K562 (cell line): ENCODE measurements around the gene INPP5K. TPM values are rescaled to one million over a fixed set of nuclear protein-coding genes. Genes with fewer than 3 reads are reported as not detected.
A peak's percentile ranks its signal among the peaks of the same experiment; 100 is the strongest.

Experiments used
- ATAC-seq: fragments of 200-7000 bp; cut with Tn5 transposase; 3 replicates; pipeline ENCODE4 v1.9.1; 2020; ENCODE audit warnings: moderate library complexity
- BruUV-seq: library from RNA; stranded (reverse); fragments of 400-500 nt; replicated peaks from 2 replicates; lab custom pipeline; 2021; lab: Mats Ljungman, UMichigan
- CTCF ChIA-PET: fragments of 300-600 bp; formaldehyde crosslinking; extraction: SDS; loops from one replicate; lab custom pipeline; 2021; ENCODE audit warnings: low intra/inter-chr PET ratio; lab: Yijun Ruan, JAX
- POLR2A ChIA-PET: fragments of 300-600, 350-650 bp; sonication (Branson Sonifier 250); formaldehyde crosslinking; extraction: SDS; loops from one replicate; lab custom pipeline; 2021; ENCODE audit warnings: antibody characterized with exemption, inconsistent platforms; lab: Yijun Ruan, JAX
- DNase-seq, 4 experiments: peaks; one replicate each; pipeline versions ENCODE4 v3.0.0 to v3.0.0-alpha.2; 2011 to 2018; ENCODE audit warnings: low spot score in 3 of 4, mixed read lengths in 3 of 4; ENCODE audit errors: extremely low read depth in 1 of 4
- FAIRE-seq: peaks from 2 replicates; lab custom pipeline; 2011; peaks lifted over from hg19 to GRCh38; lab: Jason Lieb, UNC
- H2AFZ ChIP-seq: 2 replicates; pipeline ENCODE4 v1.6.0; 2011; ENCODE audit warnings: low read depth, low read length, control low read depth, inconsistent platforms
- H3K27ac ChIP-seq: fragments of 200-600 bp; 3 replicates; pipeline ENCODE4 v1.8.0; 2011; ENCODE audit warnings: low read depth, mild to moderate bottlenecking, control low read depth, inconsistent platforms, low read length, moderate library complexity, mixed read lengths; ENCODE audit errors: extremely low read depth
- H3K27me3 ChIP-seq, 2 experiments: fragments of 300-600 bp in 1 of 2; 2 replicates in 1 of 2; 3 replicates in 1 of 2; pipeline versions ENCODE4 v1.6.0 to v1.8.0; 2011; ENCODE audit warnings: inconsistent platforms in 2 of 2, low read length in 2 of 2, mild to moderate bottlenecking in 1 of 2, mixed read lengths in 1 of 2, moderate library complexity in 1 of 2; ENCODE audit not compliant: control insufficient read depth in 2 of 2, insufficient read depth in 2 of 2
- H3K36me3 ChIP-seq: fragments of 300-600 bp; 3 replicates; pipeline ENCODE4 v1.8.0; 2011; ENCODE audit warnings: mild to moderate bottlenecking, low read length, inconsistent platforms; ENCODE audit not compliant: control insufficient read depth, insufficient read depth
- H3K4me1 ChIP-seq, 2 experiments: fragments of 200-600 bp in 1 of 2; replicated peaks in 1 of 2; 2 replicates in 1 of 2; 3 replicates in 1 of 2; pipeline versions ENCODE4 v1.5.1 to v1.8.0; 2011; ENCODE audit warnings: inconsistent platforms in 2 of 2, low read length in 2 of 2, mild to moderate bottlenecking in 1 of 2, mixed read lengths in 1 of 2, moderate library complexity in 1 of 2; ENCODE audit not compliant: control insufficient read depth in 2 of 2, insufficient read depth in 2 of 2
- H3K4me2 ChIP-seq: 2 replicates; pipeline ENCODE4 v1.6.1; 2011; ENCODE audit warnings: low read length, control low read depth, inconsistent platforms, mixed read lengths; ENCODE audit not compliant: insufficient read depth
- H3K4me3 ChIP-seq: fragments of 200-600 bp; sonication (generic), shearing (Covaris generic); 2 replicates; pipeline ENCODE4 v1.5.1; 2016; ENCODE audit warnings: control low read depth, inconsistent platforms
- H3K79me2 ChIP-seq: fragments of 200-600 bp; 3 replicates; pipeline ENCODE4 v1.8.0; 2011; ENCODE audit warnings: low read length, inconsistent platforms; ENCODE audit not compliant: control insufficient read depth, insufficient read depth
- H3K9ac ChIP-seq, 2 experiments: 2 replicates each; pipeline versions ENCODE4 v1.6.0 to v1.6.1; 2011; ENCODE audit warnings: low read depth in 2 of 2, low read length in 2 of 2, control low read depth in 1 of 2, inconsistent platforms in 1 of 2, mild to moderate bottlenecking in 1 of 2, mixed read lengths in 1 of 2; ENCODE audit not compliant: insufficient read depth in 1 of 2
- H3K9me1 ChIP-seq: one replicate; pipeline ENCODE4 v1.6.0; 2011; ENCODE audit warnings: inconsistent platforms, mild to moderate bottlenecking, low read length, moderate library complexity; ENCODE audit not compliant: control insufficient read depth, insufficient read depth
- H3K9me3 ChIP-seq: replicated peaks from 2 replicates; pipeline ENCODE4 v1.5.1; 2011; ENCODE audit warnings: low read depth, low read length, inconsistent platforms; ENCODE audit not compliant: control insufficient read depth, insufficient read depth
- H4K20me1 ChIP-seq: replicated peaks from 2 replicates; pipeline ENCODE4 v1.6.1; 2011; ENCODE audit warnings: low read length, inconsistent platforms, mixed read lengths; ENCODE audit not compliant: control insufficient read depth, insufficient read depth
- ARID3B ChIP-seq: fragments of 250-450 bp; sonication (Bioruptor Pico); IDR thresholded peaks from 2 replicates; pipeline ENCODE4 v1.4.0; 2020; ENCODE audit warnings: borderline replicate concordance
- BHLHE40 ChIP-seq: IDR thresholded peaks from 2 replicates; pipeline ENCODE4 v1.6.1; 2011; ENCODE audit warnings: low read length, improper control_type of control experiment
- C11orf30 ChIP-seq: fragments of 450-650 bp; IDR thresholded peaks from 2 replicates; pipeline ENCODE4 v1.6.1; 2016; ENCODE audit warnings: low read depth, mild to moderate bottlenecking
- CREB5 ChIP-seq: fragments of 250-450 bp; sonication (Bioruptor Pico); IDR thresholded peaks from 2 replicates; pipeline ENCODE4 v1.5.0; 2020; ENCODE audit warnings: mild to moderate bottlenecking
- E2F8 ChIP-seq: fragments of 450-650 bp; IDR thresholded peaks from 2 replicates; pipeline ENCODE4 v1.7.1; 2018; ENCODE audit warnings: mild to moderate bottlenecking, low read depth; ENCODE audit not compliant: partially characterized antibody
- FOXP1 ChIP-seq: sonication (generic); formaldehyde crosslinking; IDR thresholded peaks from 2 replicates; pipeline ENCODE4 v1.8.0; 2022; ENCODE audit warnings: mild to moderate bottlenecking, missing genetic modification reagents
- HOMEZ ChIP-seq: fragments of 250-450 bp; sonication (Bioruptor Pico); IDR thresholded peaks from 2 replicates; pipeline ENCODE4 v1.4.0; 2020; ENCODE audit warnings: mild to moderate bottlenecking, moderate library complexity
- KLF10 ChIP-seq: fragments of 250-450 bp; sonication (Bioruptor Pico); IDR thresholded peaks from 2 replicates; pipeline ENCODE4 v1.6.1; 2021; ENCODE audit warnings: matching md5 sums
- POLR3G ChIP-seq: IDR thresholded peaks from 2 replicates; pipeline ENCODE4 v1.6.1; 2011; ENCODE audit not compliant: insufficient read length, insufficient replicate concordance; ENCODE audit errors: extremely low read depth
- POU5F1 ChIP-seq: fragments of 150-350 bp; IDR thresholded peaks from 2 replicates; pipeline ENCODE4 v1.6.1; 2014; ENCODE audit warnings: borderline replicate concordance, low read length, low read depth, mild to moderate bottlenecking; ENCODE audit not compliant: partially characterized antibody
- PTBP1 ChIP-seq: fragments of 200-400 bp; formaldehyde crosslinking; IDR thresholded peaks from 2 replicates; pipeline ENCODE4 v1.6.1; 2017; ENCODE audit warnings: low read depth, low read length
- RB1 ChIP-seq: fragments of 450-650 bp; IDR thresholded peaks from 2 replicates; pipeline ENCODE4 v1.6.1; 2017; ENCODE audit warnings: low read depth, mild to moderate bottlenecking
- RBM15 ChIP-seq: fragments of 200-400 bp; formaldehyde crosslinking; IDR thresholded peaks from 2 replicates; pipeline ENCODE4 v1.6.1; 2018; ENCODE audit warnings: mild to moderate bottlenecking, low read length, moderate library complexity; ENCODE audit not compliant: insufficient read depth
- SRF ChIP-seq, 2 experiments: fragments of 250-450, 450-650 bp in 1 of 2; sonication (Bioruptor Pico) in 1 of 2; sonication (generic) in 1 of 2; formaldehyde crosslinking; IDR thresholded peaks; 2 replicates each; pipeline versions ENCODE4 v1.5.0 to v1.5.1; 2020 to 2022; ENCODE audit warnings: mild to moderate bottlenecking in 1 of 2, missing genetic modification reagents in 1 of 2
- ZZZ3 ChIP-seq: fragments of 450-650 bp; IDR thresholded peaks from 2 replicates; pipeline ENCODE4 v1.6.1; 2016; ENCODE audit warnings: antibody characterized with exemption, mild to moderate bottlenecking, moderate library complexity
- WGBS: fragments of 100-300 bp; shearing (Covaris generic); methylation state at CpG from one replicate; pipeline ENCODE4 v1.1.6; 2016; ENCODE audit warnings: low coverage, mixed read lengths; ENCODE audit not compliant: insufficient coverage; ENCODE audit errors: missing lambda C conversion rate; 5-methylcytosine and 5-hydroxymethylcytosine counted together
- in situ Hi-C: fragments of 300-500 bp; cut with MboI; formaldehyde crosslinking; loops from 4 replicates; pipeline ENCODE4 v1.15.0; 2018; ENCODE audit warnings: inconsistent platforms, mixed read lengths
- intact Hi-C: fragments of 100-400 bp; cut with micrococcal nuclease; formaldehyde crosslinking; loops from 2 replicates; pipeline ENCODE4 v1.14.2; 2022
- polyA plus RNA-seq, 8 experiments: library from polyadenylated mRNA; depleted of rRNA in 4 of 8; stranded (reverse) in 5 of 8; unstranded in 3 of 8; fragments of >200 nt; fragmentation: Nextera tagmentation in 2 of 8; fragmentation: Illumina TruSeq in 1 of 8; extraction: Ambion mirVana in 2 of 8; extraction: Trizol in 1 of 8; gene quantifications; 2 replicates each; pipeline versions ENCODE4 v1.2.1 to v1.2.3, GENCODE V29; 2011 to 2014; ENCODE audit warnings: inconsistent platforms in 1 of 8, missing spikeins in 1 of 8
- total RNA-seq, 7 experiments: library from RNA; depleted of rRNA in 6 of 7; stranded (reverse); fragments of >200 nt in 6 of 7; fragmentation: Illumina TruSeq in 2 of 7; extraction: Trizol in 2 of 7; gene quantifications; 2 replicates each; pipeline versions ENCODE4 v1.2.1 to v1.2.3, GENCODE V29; 2011 to 2021; ENCODE audit warnings: low replicate concordance in 1 of 7

Gene INPP5K
- total and polyA plus RNA-seq, 9 of the 15 experiments (the other 6 are each of a cell fraction or from before 2014, with no cell fraction given) = 0.63 to 15.1 (median 10.1) TPM

GRCh38 chr17:1498233-1498632 lies 18.2 kb downstream of the INPP5K start:
- Histone ChIP-seq H3K27ac (no peak overlapping the region), H3K9me3 (no peaks in the 10 kb centered on the region), H3K9ac (peak overlapping the region in 1 of 2 experiments; percentile 58; a peak in 2 of 4 replicates), H3K4me3 (no peak overlapping the region), H2AFZ (no peak overlapping the region), H3K27me3 (no peaks in the 10 kb centered on the region), H4K20me1 (no peaks in the 10 kb centered on the region), H3K4me2 (no peak overlapping the region), H3K4me1 (peaks cover 3 to 13% of the 10 kb centered on the region in 2 experiments; a peak in 4 of 5 replicates), H3K9me1 (no peaks in the 10 kb centered on the region), H3K36me3 (no peaks in the 10 kb centered on the region), H3K79me2 (no peaks in the 10 kb centered on the region)
- ATAC-seq = no peak
- ChIA-PET POLR2A (interaction anchor here (1.5 kb wide), 1 partner anchor 10 kb away, joined by 5 read pairs; no protein-coding TSS in a partner anchor), CTCF (no interaction called here)
- intact Hi-C loops = no loop called here
- FAIRE-seq = no peak
- no peak for TF ChIP-seq BHLHE40
- TF ChIP-seq ARID3B (CRISPR knock-in tag) = no peak
- no peak for TF ChIP-seq SRF (CRISPR knock-in tag; IDR thresholded peaks at IDR 0.05)
- no peak for TF ChIP-seq HOMEZ (CRISPR knock-in tag)
- no peak for TF ChIP-seq ZZZ3
- no peak for TF ChIP-seq PTBP1
- no peak for TF ChIP-seq CREB5 (CRISPR knock-in tag)
- no peak for TF ChIP-seq E2F8
- TF ChIP-seq RBM15 = no peak
- no peak for TF ChIP-seq KLF10 (CRISPR knock-in tag)
- TF ChIP-seq RB1 = no peak
- no peak for TF ChIP-seq POLR3G
- TF ChIP-seq FOXP1 (CRISPR knock-in tag) = no peak
- TF ChIP-seq C11orf30 = no peak
- TF ChIP-seq POU5F1 = no peak
- WGBS = 60% methylated on average over 2 of the region's 2 CpGs
- no peak for DNase-seq
- in situ Hi-C loops = no loop called here
- BruUV-seq = no TSS peak
